ENCODE results near the gene MIEF1. TPM values are rescaled to one million over a fixed set of nuclear protein-coding genes. Genes with fewer than 3 reads are reported as not detected.
A peak's percentile ranks its signal among the peaks of the same experiment; 100 is the strongest.

MIEF1 gene
- total and polyA plus RNA-seq, 8 donors = 5.1 to 47.3 (median 16.2) TPM

DNA sequence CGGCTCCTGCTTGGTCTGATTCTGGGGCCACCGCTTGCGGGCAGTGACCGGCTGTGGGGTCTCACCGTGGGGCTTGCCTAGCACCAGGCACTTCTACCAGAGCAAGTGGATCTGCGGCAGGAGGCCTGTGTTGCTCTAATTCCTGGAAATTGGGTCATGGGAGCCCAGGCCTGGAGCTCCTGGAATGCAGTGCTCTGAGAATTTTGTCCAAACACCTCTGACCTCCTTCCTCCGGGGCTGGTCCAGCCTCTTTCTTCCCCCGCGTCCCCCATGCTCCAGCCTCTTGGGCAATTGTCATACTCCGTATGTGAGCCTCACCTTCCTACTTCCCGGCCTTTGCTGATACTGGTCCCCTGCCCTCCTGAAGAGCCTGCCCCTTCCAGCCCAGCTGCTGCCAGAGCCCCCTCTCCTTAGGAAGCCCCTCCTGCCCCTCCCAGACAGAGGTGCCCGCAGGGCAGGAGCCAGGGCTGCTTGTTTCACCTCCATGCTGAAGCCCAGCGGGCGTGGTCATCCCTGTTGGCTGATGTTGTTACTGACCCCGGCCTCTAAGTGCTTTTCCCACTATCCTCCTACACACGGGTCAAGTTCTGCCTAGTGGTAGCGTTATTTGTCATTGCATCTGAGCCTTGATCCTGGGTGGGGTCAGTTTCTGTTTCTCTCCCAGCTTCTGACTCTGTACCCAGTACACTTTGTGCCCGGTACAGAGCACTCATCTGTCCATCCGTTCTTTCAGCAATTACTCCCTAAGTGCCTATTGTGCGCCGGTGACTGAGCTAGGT, 35.7 kb upstream of the MIEF1 start:
- DNase-seq = peak in 1 of 2 donors; percentile 50
- intact Hi-C loops (cut with DNase I; ENCODE audit: low total_unique reads) = no loop called here
- no peaks in the 10 kb centered on the region for H3K9me3 ChIP-seq
- H3K4me1 ChIP-seq = peaks cover 15 to 40% (median 32%) of the 10 kb centered on the region in 4 donors
- no peaks in the 10 kb centered on the region for H3K36me3 ChIP-seq
- no peak overlapping the region for H3K4me3 ChIP-seq
- TF ChIP-seq, protein P1, sequence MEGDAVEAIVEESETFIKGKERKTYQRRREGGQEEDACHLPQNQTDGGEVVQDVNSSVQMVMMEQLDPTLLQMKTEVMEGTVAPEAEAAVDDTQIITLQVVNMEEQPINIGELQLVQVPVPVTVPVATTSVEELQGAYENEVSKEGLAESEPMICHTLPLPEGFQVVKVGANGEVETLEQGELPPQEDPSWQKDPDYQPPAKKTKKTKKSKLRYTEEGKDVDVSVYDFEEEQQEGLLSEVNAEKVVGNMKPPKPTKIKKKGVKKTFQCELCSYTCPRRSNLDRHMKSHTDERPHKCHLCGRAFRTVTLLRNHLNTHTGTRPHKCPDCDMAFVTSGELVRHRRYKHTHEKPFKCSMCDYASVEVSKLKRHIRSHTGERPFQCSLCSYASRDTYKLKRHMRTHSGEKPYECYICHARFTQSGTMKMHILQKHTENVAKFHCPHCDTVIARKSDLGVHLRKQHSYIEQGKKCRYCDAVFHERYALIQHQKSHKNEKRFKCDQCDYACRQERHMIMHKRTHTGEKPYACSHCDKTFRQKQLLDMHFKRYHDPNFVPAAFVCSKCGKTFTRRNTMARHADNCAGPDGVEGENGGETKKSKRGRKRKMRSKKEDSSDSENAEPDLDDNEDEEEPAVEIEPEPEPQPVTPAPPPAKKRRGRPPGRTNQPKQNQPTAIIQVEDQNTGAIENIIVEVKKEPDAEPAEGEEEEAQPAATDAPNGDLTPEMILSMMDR (IDR thresholded peaks at IDR 0.05) = no peak
- TF ChIP-seq POLR2AphosphoS5 (IDR thresholded peaks at IDR 0.05) (no peak), POLR2A (IDR thresholded peaks at IDR 0.05) (no peak), EP300 (IDR thresholded peaks at IDR 0.05) (no peak)
- 71 to 76% (median 72%) methylated on average over 21 of the region's 21 CpGs for WGBS, 5 donors
- peaks cover 0 to 15% (median 0%) of the 10 kb centered on the region in 3 donors for H3K27me3 ChIP-seq
- H3K27ac ChIP-seq = peak overlapping the region in 3 of 5 donors; percentile 62 to 71 (median 62)

DNA sequence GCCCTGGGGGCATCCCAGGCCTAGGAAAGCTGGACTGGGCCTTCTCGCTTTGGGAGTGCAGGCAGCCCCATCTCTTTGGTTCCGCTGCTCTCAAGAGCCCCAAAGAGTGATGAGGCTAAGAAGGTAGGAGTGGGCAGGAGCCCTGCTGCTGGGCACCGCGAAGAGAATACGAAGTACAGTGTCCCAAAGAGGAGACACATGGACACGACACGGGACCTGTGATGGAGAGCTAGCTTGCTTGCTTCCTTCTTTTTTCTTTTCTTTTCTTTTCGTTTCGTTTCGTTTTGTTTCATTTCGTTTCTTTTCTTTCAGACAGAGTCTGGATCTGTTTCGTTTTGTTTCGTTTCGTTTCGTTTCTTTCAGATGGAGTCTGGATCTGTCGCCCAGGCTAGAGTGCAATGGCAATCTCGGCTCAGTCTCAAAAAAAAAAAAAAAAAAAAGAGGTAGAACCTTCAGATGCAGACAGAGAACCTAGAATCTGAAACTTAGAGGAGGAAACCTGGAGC, 34.6 kb upstream of the MIEF1 start:
- 78 to 91% (median 90%) methylated on average over 17 of the region's 17 CpGs for WGBS, 5 donors
- peak overlapping the region in 2 of 5 donors; percentile 18 to 71 for H3K27ac ChIP-seq

DNA sequence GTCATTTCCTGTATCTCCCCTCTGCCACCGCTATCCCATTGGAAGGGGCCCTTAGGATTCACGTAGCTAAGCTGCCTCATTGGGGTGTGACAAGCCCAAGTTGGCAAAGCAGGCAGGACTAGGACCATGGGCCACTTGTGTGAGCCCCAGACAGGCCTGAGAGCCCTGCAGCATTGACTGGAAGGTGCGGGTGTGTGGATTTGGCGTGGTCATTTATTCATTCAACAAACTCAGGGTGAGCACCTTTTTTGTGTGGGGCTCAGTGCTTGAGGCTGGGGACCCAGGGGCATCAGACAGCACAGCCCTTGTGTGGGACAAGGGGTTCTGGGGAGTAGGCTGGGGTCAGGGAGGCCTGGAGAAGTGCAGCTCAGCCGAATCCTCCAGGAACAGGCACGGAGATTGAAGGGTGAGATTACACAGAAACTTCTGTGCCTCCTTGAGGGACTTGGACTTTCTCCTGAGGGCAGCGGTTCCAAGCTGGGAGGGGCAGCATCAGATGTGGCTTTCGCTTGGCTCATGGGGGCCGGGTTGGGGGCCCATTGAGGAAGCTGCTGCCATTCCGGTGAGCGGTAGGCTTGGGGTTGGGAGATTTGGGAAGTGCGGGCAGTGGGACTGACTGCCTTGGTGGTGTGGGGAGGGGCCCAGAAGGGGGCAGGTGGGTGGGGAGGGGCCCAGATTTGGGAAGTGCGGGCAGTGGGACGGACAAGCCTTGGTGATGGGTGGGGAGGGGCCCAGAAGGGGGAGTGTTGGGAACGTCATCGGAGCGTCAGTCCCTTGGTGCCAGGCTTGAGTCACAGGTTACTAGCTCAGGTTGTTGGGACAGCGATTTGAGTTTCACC, 33.4 kb upstream of the MIEF1 start:
- H3K27ac ChIP-seq = peak overlapping the region in 1 of 5 donors; percentile 18
- peaks cover 0 to 15% (median 0%) of the 10 kb centered on the region in 3 donors for H3K27me3 ChIP-seq
- no peak for TF ChIP-seq EP300 (IDR thresholded peaks at IDR 0.05)
- TF ChIP-seq POLR2A (IDR thresholded peaks at IDR 0.05) = no peak
- TF ChIP-seq, protein P1 (IDR thresholded peaks at IDR 0.05) = no peak
- TF ChIP-seq POLR2AphosphoS5 (IDR thresholded peaks at IDR 0.05) = no peak
- intact Hi-C loops (cut with DNase I; ENCODE audit: low total_unique reads) = no loop called here
- peaks cover 28 to 62% (median 52%) of the 10 kb centered on the region in 4 donors for H3K4me1 ChIP-seq
- H3K4me3 ChIP-seq = no peak overlapping the region
- 76 to 88% (median 85%) methylated on average over 18 of the region's 18 CpGs for WGBS, 5 donors
- H3K36me3 ChIP-seq = no peaks in the 10 kb centered on the region
- peak in 1 of 2 donors; percentile 47 for DNase-seq
- H3K9me3 ChIP-seq = no peaks in the 10 kb centered on the region

More for the DNA sequence above, 34.6 kb upstream of the MIEF1 start:
- Histone ChIP-seq H3K4me1 (peaks cover 26 to 51% (median 42%) of the 10 kb centered on the region in 4 donors), H3K27me3 (peaks cover 0 to 15% (median 0%) of the 10 kb centered on the region in 3 donors), H3K4me3 (no peak overlapping the region), H3K36me3 (no peaks in the 10 kb centered on the region), H3K9me3 (no peaks in the 10 kb centered on the region)
- DNase-seq = no peak
- intact Hi-C loops (cut with DNase I; ENCODE audit: low total_unique reads) = no loop called here
- TF ChIP-seq EP300 (IDR thresholded peaks at IDR 0.05) (no peak), POLR2A (IDR thresholded peaks at IDR 0.05) (no peak), POLR2AphosphoS5 (IDR thresholded peaks at IDR 0.05) (no peak)
- TF ChIP-seq, protein P1 (IDR thresholded peaks at IDR 0.05) = no peak

DNA sequence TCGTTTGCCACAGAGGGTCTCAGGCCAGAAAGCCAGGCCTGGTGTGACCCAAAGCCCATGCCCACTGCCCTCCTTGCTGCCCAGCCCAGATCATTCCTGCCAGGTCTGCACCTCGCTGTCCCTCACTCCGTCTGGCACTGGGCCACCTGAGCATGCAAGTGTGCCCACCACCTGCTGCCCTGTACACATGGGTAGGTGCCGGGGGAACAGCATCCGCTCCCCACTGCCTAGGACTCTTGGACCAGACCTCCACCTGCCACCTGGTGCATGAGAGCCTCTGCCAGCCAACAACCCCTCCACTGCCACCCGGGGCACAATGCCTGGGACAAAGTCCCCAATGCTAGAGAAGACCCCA, 32.8 kb upstream of the MIEF1 start:
- DNase-seq = no peak
- Histone ChIP-seq H3K4me3 (no peak overlapping the region), H3K4me1 (peaks cover 32 to 68% (median 57%) of the 10 kb centered on the region in 4 donors), H3K36me3 (no peaks in the 10 kb centered on the region), H3K27me3 (peaks cover 0 to 15% (median 0%) of the 10 kb centered on the region in 3 donors), H3K27ac (no peak overlapping the region), H3K9me3 (no peaks in the 10 kb centered on the region)
- intact Hi-C loops (cut with DNase I; ENCODE audit: low total_unique reads) = no loop called here
- TF ChIP-seq POLR2AphosphoS5 (IDR thresholded peaks at IDR 0.05) (no peak), POLR2A (IDR thresholded peaks at IDR 0.05) (no peak), EP300 (IDR thresholded peaks at IDR 0.05) (no peak)
- TF ChIP-seq, protein P1 (IDR thresholded peaks at IDR 0.05) = no peak
- 56 to 91% (median 75%) methylated on average over 6 of the region's 6 CpGs for whole genome bisulfite sequencing, 5 donors

Measured in stomach (tissue), 9 donors.